NCI-H526 treated with DMSO at 0.1 percent for 48 hours (cell line): ENCODE data around the gene RIMKLA.
A peak's percentile ranks its signal among the peaks of the same experiment; 100 is the strongest.

ENCODE experiments used
- DNase-seq: peaks from one replicate; lab custom pipeline; 2025; lab: John Stamatoyannopoulos, UW

Gene RIMKLA

GRCh38 chr1:42380586-42381279 is at the start of gene RIMKLA:
Gene RIMKLA (plus strand): TSS chr1:42380792. CDS start chr1:42380935, 143 bp downstream.
- DNase-seq: peak; percentile 89

- DNase-seq: no peak
These were observed 47.7 kb upstream of the RIMKLA start for GRCh38 chr1:42332877-42333276.

GRCh38 chr1:42333662-42334239 is 46.8 kb upstream of the RIMKLA start:
- no peak for DNase-seq

GRCh38 chr1:42334240-42335049 is 46.1 kb upstream of the RIMKLA start:
- peak; percentile 67 for DNase-seq

GRCh38 chr1:42335050-42335808 is 45.4 kb upstream of the RIMKLA start, which contains the start of gene FOXJ3:
Gene FOXJ3 (minus strand): TSS chr1:42335235. CDS start chr1:42311093, 24,142 bp downstream.
- peak; percentile 97 for DNase-seq

- DNase-seq: peak; percentile 79
These were observed 44.6 kb upstream of the RIMKLA start for GRCh38 chr1:42335809-42336518.

GRCh38 chr1:42336978-42337377 is 43.6 kb upstream of the RIMKLA start:
- DNase-seq: no peak

GRCh38 chr1:42340093-42340492 is 40.5 kb upstream of the RIMKLA start:
- peak; percentile 99 for DNase-seq

GRCh38 chr1:42340901-42341300 is 39.7 kb upstream of the RIMKLA start:
- DNase-seq: no peak

- DNase-seq: no peak
These were observed 37.5 kb upstream of the RIMKLA start for GRCh38 chr1:42343049-42343448.

GRCh38 chr1:42348498-42348897 is 32.1 kb upstream of the RIMKLA start:
- DNase-seq: no peak

GRCh38 chr1:42350086-42350485 is 30.5 kb upstream of the RIMKLA start:
- DNase-seq: no peak

- DNase-seq: no peak
These were observed 21.8 kb upstream of the RIMKLA start for GRCh38 chr1:42358791-42359190.

- no peak for DNase-seq
These were observed 21.1 kb upstream of the RIMKLA start for GRCh38 chr1:42359466-42359865.

GRCh38 chr1:42364089-42364488 is 16.5 kb upstream of the RIMKLA start:
- no peak for DNase-seq

- no peak for DNase-seq
These were observed 16.1 kb upstream of the RIMKLA start for GRCh38 chr1:42364542-42364941.

GRCh38 chr1:42365118-42365517 is 15.5 kb upstream of the RIMKLA start:
- no peak for DNase-seq

GRCh38 chr1:42368096-42368795 is 12.3 kb upstream of the RIMKLA start:
- DNase-seq: no peak

- no peak for DNase-seq
These were observed 11.1 kb upstream of the RIMKLA start for GRCh38 chr1:42369471-42369870.

- no peak for DNase-seq
These were observed 9.6 kb upstream of the RIMKLA start for GRCh38 chr1:42370876-42371549.
